Lower leg skin (tissue), 3 donors: ENCODE data around the gene CDC7.

Experiments used
- CTCF ChIP-seq, 3 donors: fragments of 450-650 bp; IDR thresholded peaks; one replicate each; pipeline ENCODE4 v1.5.1; 2016; ENCODE audit warnings: antibody characterized with exemption in 3 of 3, mild to moderate bottlenecking in 3 of 3, moderate library complexity in 2 of 3
- POLR2A ChIP-seq, 2 donors: fragments of 450-650 bp; IDR thresholded peaks; one replicate each; pipeline ENCODE4 v1.6.1; 2016 to 2017; ENCODE audit warnings: antibody characterized with exemption in 2 of 2, mild to moderate bottlenecking in 1 of 2, moderate library complexity in 1 of 2

- TF ChIP-seq CTCF (IDR thresholded peaks at IDR 0.05) (no peak), POLR2A (IDR thresholded peaks at IDR 0.05) (no peak)
Observed at GRCh38 chr1:91550961-91551360, 50.3 kb downstream of the CDC7 start.
